ENCODE results near the gene HBQ1. TPM values are rescaled to one million over a fixed set of nuclear protein-coding genes. Genes with fewer than 3 reads are reported as not detected.
"Not testable (repeated sequence)": the region's sequence is repeated elsewhere in the genome, so short reads cannot be mapped to it uniquely, and the experiment has no call there.

The HBQ1 gene
- total RNA-seq, 1 donor from 2014 or later, result 2.7 TPM

- H3K27me3 Mint-ChIP-seq (ENCODE audit: low read depth, unreplicated experiment), result peaks cover 38% of the 10 kb centered on the region
- Histone ChIP-seq H3K27ac (ENCODE audit: low read depth, low read length) (no peak within 1 kb of the TSS), H3K79me2 (ENCODE audit: insufficient read depth, low read length) (no peaks in the 10 kb centered on the region), H3K27me3 (ENCODE audit: insufficient read depth, low read length) (peaks cover 12% of the 10 kb centered on the region), H3K4me2 (ENCODE audit: low read length) (no peak within 1 kb of the TSS), H3K4me3 (ENCODE audit: insufficient read depth, low read depth, low read length) (no peak within 1 kb of the TSS), H3K36me3 (ENCODE audit: insufficient read depth, low read length) (no peaks in the 10 kb centered on the region), H3K9me3 (ENCODE audit: insufficient read depth, low read depth, low read length) (no peaks in the 10 kb centered on the region), H3K4me1 (ENCODE audit: insufficient read depth, low read length) (peaks cover 14% of the 10 kb centered on the region), H4K20me1 (ENCODE audit: insufficient read depth, low read length) (no peaks in the 10 kb centered on the region), H2AFZ (ENCODE audit: low read depth, low read length) (no peak within 1 kb of the TSS), H3K9ac (ENCODE audit: low read length) (no peak within 1 kb of the TSS)
- DNase-seq (ENCODE audit: low read depth) (no peak), FAIRE-seq (no peak)
- no peak within 1 kb of the TSS for H3K4me3 Mint-ChIP-seq (ENCODE audit: unreplicated experiment)
- H3K36me3 Mint-ChIP-seq (ENCODE audit: low read depth, unreplicated experiment), result peaks cover 3% of the 10 kb centered on the region
- H3K27ac Mint-ChIP-seq (ENCODE audit: unreplicated experiment), result no peak within 1 kb of the TSS
- H3K9me3 Mint-ChIP-seq (ENCODE audit: unreplicated experiment), result peaks cover 2% of the 10 kb centered on the region
- peaks cover 12% of the 10 kb centered on the region for H3K4me1 Mint-ChIP-seq (ENCODE audit: low read depth, unreplicated experiment)
- no peak for TF ChIP-seq CTCF (IDR thresholded peaks at IDR 0.05; ENCODE audit: insufficient read depth, low read depth, low read length)
- TF ChIP-seq EZH2 (IDR thresholded peaks at IDR 0.05; ENCODE audit: insufficient read depth, low read length), result no peak
Measured at GRCh38 chr16:152141-153128, 27.8 kb upstream of the HBQ1 start, which contains the start of gene HBZ. Gene HBZ (plus strand): TSS chr16:152644. CDS start chr16:152910, 266 bp downstream.

DNA sequence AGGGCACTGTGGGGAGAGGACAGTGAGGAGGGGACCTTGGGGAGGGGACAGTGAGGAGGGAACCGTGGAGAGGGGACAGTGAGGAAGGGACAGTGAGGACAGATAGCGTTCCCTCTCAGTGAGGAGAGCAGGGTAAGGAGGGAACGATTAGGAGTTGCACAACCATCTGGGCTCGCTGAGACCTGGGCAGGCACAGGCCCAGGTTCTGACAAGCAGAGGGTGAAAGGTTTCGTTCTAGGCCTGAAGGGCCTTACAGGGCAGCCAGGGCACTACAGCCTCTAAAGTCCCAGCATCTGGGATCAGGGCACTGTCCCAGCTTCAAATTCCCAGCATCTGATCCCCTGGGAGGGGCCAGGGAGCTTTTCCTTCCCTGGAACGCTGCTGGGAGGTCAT, 27.1 kb upstream of the HBQ1 start:
- FAIRE-seq; DNase-seq (ENCODE audit: low read depth); H3K9ac ChIP-seq (ENCODE audit: low read length); H3K9me3 Mint-ChIP-seq (ENCODE audit: unreplicated experiment); H3K9me3 ChIP-seq (ENCODE audit: insufficient read depth, low read depth, low read length); H3K27ac Mint-ChIP-seq (ENCODE audit: unreplicated experiment); H3K79me2 ChIP-seq (ENCODE audit: insufficient read depth, low read length); H4K20me1 ChIP-seq (ENCODE audit: insufficient read depth, low read length); H2AFZ ChIP-seq (ENCODE audit: low read depth, low read length); H3K4me3 Mint-ChIP-seq (ENCODE audit: unreplicated experiment); H3K36me3 Mint-ChIP-seq (ENCODE audit: low read depth, unreplicated experiment); H3K4me2 ChIP-seq (ENCODE audit: low read length); H3K36me3 ChIP-seq (ENCODE audit: insufficient read depth, low read length); H3K27ac ChIP-seq (ENCODE audit: low read depth, low read length); H3K4me3 ChIP-seq (ENCODE audit: insufficient read depth, low read depth, low read length): not testable (repeated sequence)
- Histone ChIP-seq H3K4me1 (ENCODE audit: insufficient read depth, low read length) (peaks cover 14% of the 10 kb centered on the region), H3K27me3 (ENCODE audit: insufficient read depth, low read length) (peaks cover 14% of the 10 kb centered on the region)
- H3K4me1 Mint-ChIP-seq (ENCODE audit: low read depth, unreplicated experiment), result peaks cover 12% of the 10 kb centered on the region
- H3K27me3 Mint-ChIP-seq (ENCODE audit: low read depth, unreplicated experiment), result peaks cover 45% of the 10 kb centered on the region

GRCh38 chr16:153550-154216, 26.6 kb upstream of the HBQ1 start:
- not testable (repeated sequence) for H3K27ac Mint-ChIP-seq (ENCODE audit: unreplicated experiment); H4K20me1 ChIP-seq (ENCODE audit: insufficient read depth, low read length); H3K36me3 ChIP-seq (ENCODE audit: insufficient read depth, low read length); H3K4me3 Mint-ChIP-seq (ENCODE audit: unreplicated experiment); H3K27ac ChIP-seq (ENCODE audit: low read depth, low read length); H3K36me3 Mint-ChIP-seq (ENCODE audit: low read depth, unreplicated experiment); FAIRE-seq; H3K4me2 ChIP-seq (ENCODE audit: low read length); DNase-seq (ENCODE audit: low read depth); H3K79me2 ChIP-seq (ENCODE audit: insufficient read depth, low read length); H3K4me3 ChIP-seq (ENCODE audit: insufficient read depth, low read depth, low read length); H2AFZ ChIP-seq (ENCODE audit: low read depth, low read length); H3K9me3 ChIP-seq (ENCODE audit: insufficient read depth, low read depth, low read length); H3K9me3 Mint-ChIP-seq (ENCODE audit: unreplicated experiment); H3K9ac ChIP-seq (ENCODE audit: low read length)
- Mint-ChIP-seq H3K4me1 (ENCODE audit: low read depth, unreplicated experiment) (peaks cover 11% of the 10 kb centered on the region), H3K27me3 (ENCODE audit: low read depth, unreplicated experiment) (peaks cover 44% of the 10 kb centered on the region)
- Histone ChIP-seq H3K4me1 (ENCODE audit: insufficient read depth, low read length) (peaks cover 13% of the 10 kb centered on the region), H3K27me3 (ENCODE audit: insufficient read depth, low read length) (peaks cover 18% of the 10 kb centered on the region)

Data from astrocyte (in vitro differentiated cells and primary cell).